Lung (tissue), 12 donors: ENCODE results near the gene MAGOH. TPM values are rescaled to one million over a fixed set of nuclear protein-coding genes. Genes with fewer than 3 reads are reported as not detected.
"Not testable (repeated sequence)": the region's sequence is repeated elsewhere in the genome, so short reads cannot be mapped to it uniquely, and the experiment has no call there.

Experiments
- ATAC-seq: fragments of 200-7000 bp; cut with Tn5 transposase; one replicate; pipeline ENCODE4 v1.9.1; 2020; ENCODE audit warnings: moderate number of reproducible peaks; ENCODE audit not compliant: insufficient read depth, low FRiP score
- DNase-seq, 3 donors: peaks; one replicate each; pipeline ENCODE4 v3.0.0-alpha.2; 2013 to 2017
- H3K27ac ChIP-seq, 2 donors: one replicate each; pipeline ENCODE4 v1.5.1; 2013; ENCODE audit warnings: mild to moderate bottlenecking in 2 of 2, moderate library complexity in 2 of 2, control low read depth in 1 of 2, inconsistent platforms in 1 of 2, low read depth in 1 of 2, low read length in 1 of 2
- H3K27me3 ChIP-seq, 3 donors: one replicate each; pipeline ENCODE4 v1.5.1; 2013; ENCODE audit warnings: low read length in 2 of 3; ENCODE audit not compliant: control insufficient read depth in 3 of 3, insufficient read depth in 3 of 3
- H3K36me3 ChIP-seq, 4 donors: one replicate each; pipeline ENCODE4 v1.5.1; 2013; ENCODE audit warnings: low read length in 4 of 4, mild to moderate bottlenecking in 1 of 4, moderate library complexity in 1 of 4; ENCODE audit not compliant: control insufficient read depth in 4 of 4, insufficient read depth in 4 of 4
- H3K4me1 ChIP-seq, 5 donors: one replicate each; pipeline ENCODE4 v1.5.1; 2013; ENCODE audit warnings: low read length in 5 of 5, mild to moderate bottlenecking in 2 of 5, moderate library complexity in 1 of 5; ENCODE audit not compliant: control insufficient read depth in 5 of 5, insufficient read depth in 5 of 5
- H3K4me3 ChIP-seq: one replicate; pipeline ENCODE4 v1.5.1; 2013; ENCODE audit warnings: mild to moderate bottlenecking, control low read depth, moderate library complexity
- H3K9ac ChIP-seq, 2 donors: one replicate each; pipeline ENCODE4 v1.5.1; 2013; ENCODE audit warnings: low read length in 2 of 2, control low read depth in 1 of 2; ENCODE audit not compliant: insufficient read depth in 1 of 2
- H3K9me3 ChIP-seq, 4 donors: one replicate each; pipeline ENCODE4 v1.5.1; 2013; ENCODE audit warnings: low read length in 3 of 4, mild to moderate bottlenecking in 1 of 4, moderate library complexity in 1 of 4; ENCODE audit not compliant: control insufficient read depth in 4 of 4, insufficient read depth in 3 of 4
- WGBS, 2 donors: extraction: QIAGEN DNeasy Blood & Tissue Kit; methylation state at CpG; one replicate each; pipeline ENCODE4 v1.1.7; 2013; 5-methylcytosine and 5-hydroxymethylcytosine counted together
- polyA plus RNA-seq, 2 donors: library from polyadenylated mRNA; stranded (reverse); fragments of 200-250 nt; gene quantifications; one replicate each; pipeline ENCODE4 v1.2.1, GENCODE V29; 2013
- total RNA-seq, 2 donors: library from RNA; depleted of rRNA in 1 of 2; stranded (reverse); fragments of >200 nt in 1 of 2; gene quantifications; one replicate each; pipeline ENCODE4 v1.2.1, GENCODE V29; 2014 to 2021
- TF ChIP-seq, protein P1 (sequence below): IDR thresholded peaks from 2 replicates; pipeline ENCODE4 v1.5.1; 2012; ENCODE audit warnings: mild to moderate bottlenecking; ENCODE audit errors: control extremely low read depth, extremely low read depth
- donor health status: control.
- donor health status: control.
- donor health status: Bipolar disorder and iron deficiency.
- donor health status: healthy.
- donor health status: DM: yes; HTN: yes; CAD: no.

The MAGOH gene
- total and polyA plus RNA-seq, 4 donors = 33.0 to 141 (median 58.5) TPM

DNA sequence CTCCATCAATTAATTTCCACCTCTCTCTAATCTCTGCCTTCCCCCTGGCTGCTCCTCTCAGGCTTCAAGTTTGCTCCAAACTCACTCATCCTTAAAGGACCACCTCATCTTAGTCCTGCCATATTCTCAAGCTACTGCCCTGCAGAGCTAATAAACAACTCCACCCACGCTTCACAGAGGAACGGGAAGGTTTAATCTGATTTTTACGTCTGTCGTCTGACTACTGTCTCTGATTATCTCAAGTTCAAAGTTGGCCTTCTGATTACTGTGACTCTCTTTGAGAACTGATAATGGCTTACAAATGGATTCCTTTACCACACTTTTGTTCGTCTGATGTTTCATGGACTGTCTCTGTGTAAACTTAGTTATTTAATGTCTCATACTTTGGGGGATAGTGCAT, 49.3 kb downstream of the MAGOH start:
- 70 to 88% methylated on average over 5 of the region's 5 CpGs for WGBS, 2 donors
- no peak for DNase-seq
- TF ChIP-seq, protein P1, sequence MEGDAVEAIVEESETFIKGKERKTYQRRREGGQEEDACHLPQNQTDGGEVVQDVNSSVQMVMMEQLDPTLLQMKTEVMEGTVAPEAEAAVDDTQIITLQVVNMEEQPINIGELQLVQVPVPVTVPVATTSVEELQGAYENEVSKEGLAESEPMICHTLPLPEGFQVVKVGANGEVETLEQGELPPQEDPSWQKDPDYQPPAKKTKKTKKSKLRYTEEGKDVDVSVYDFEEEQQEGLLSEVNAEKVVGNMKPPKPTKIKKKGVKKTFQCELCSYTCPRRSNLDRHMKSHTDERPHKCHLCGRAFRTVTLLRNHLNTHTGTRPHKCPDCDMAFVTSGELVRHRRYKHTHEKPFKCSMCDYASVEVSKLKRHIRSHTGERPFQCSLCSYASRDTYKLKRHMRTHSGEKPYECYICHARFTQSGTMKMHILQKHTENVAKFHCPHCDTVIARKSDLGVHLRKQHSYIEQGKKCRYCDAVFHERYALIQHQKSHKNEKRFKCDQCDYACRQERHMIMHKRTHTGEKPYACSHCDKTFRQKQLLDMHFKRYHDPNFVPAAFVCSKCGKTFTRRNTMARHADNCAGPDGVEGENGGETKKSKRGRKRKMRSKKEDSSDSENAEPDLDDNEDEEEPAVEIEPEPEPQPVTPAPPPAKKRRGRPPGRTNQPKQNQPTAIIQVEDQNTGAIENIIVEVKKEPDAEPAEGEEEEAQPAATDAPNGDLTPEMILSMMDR = no peak
- Histone ChIP-seq H3K4me1 (peaks cover 0 to 14% (median 0%) of the 10 kb centered on the region in 5 donors), H3K9ac (no peak overlapping the region), H3K27ac (no peak overlapping the region), H3K4me3 (no peak overlapping the region), H3K9me3 (peaks cover 0 to 1% (median 0%) of the 10 kb centered on the region in 4 donors), H3K27me3 (no peaks in the 10 kb centered on the region), H3K36me3 (no peaks in the 10 kb centered on the region)
- no peak for ATAC-seq

DNA sequence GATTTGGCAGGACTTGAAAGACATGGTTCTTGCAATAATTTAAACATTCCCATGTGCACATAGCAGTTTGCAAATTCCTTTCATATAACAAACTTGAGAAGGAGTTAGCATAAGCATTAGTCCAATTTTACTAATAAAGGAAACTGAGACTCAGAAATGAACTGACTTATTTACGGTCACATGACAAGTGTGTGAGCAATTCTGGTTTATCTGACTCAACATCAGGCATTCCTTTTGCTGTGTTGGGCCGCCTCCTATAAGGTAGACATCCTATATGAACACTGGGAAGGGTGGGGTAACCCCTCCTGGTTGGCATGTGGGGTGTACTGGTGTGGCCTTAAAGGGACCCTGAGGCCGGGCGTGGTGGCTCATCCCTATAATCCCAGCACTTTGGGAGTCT, 50.2 kb downstream of the MAGOH start:
- ATAC-seq = no peak
- Histone ChIP-seq H3K27ac (no peak overlapping the region), H3K4me1 (peaks cover 0 to 23% (median 2%) of the 10 kb centered on the region in 5 donors), H3K4me3 (no peak overlapping the region), H3K27me3 (no peaks in the 10 kb centered on the region), H3K9ac (no peak overlapping the region), H3K9me3 (peaks cover 0 to 1% (median 0%) of the 10 kb centered on the region in 4 donors), H3K36me3 (no peaks in the 10 kb centered on the region)
- 86 to 91% methylated on average over 4 of the region's 4 CpGs for WGBS, 2 donors
- TF ChIP-seq, protein P1 = no peak
- no peak for DNase-seq

DNA sequence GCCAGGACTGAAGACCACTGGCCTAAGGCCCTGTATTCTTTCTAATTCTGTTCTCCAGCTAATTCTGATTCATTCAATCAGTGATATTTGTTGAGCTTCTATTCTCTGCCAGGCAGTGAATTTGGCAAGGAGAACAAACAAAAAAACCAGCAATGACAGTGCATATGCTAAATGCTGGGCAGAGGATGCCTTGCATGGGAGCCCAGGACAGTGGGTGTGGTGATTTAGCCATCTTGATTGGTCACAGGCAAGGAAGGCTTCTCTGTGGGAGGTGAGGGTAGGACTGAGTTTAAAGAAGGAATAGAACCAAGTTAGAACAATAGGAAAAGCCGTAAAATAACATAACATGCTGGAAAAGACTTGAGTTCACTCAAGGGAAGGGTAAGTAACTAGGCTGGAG, 50.9 kb downstream of the MAGOH start:
- WGBS, 2 donors = 85 to 95% methylated on average over 1 of the region's 1 CpG
- no peak overlapping the region for H3K27ac ChIP-seq
- H3K4me1 ChIP-seq = peaks cover 0 to 29% (median 4%) of the 10 kb centered on the region in 5 donors
- peaks cover 0 to 1% (median 0%) of the 10 kb centered on the region in 4 donors for H3K9me3 ChIP-seq
- H3K27me3 ChIP-seq = no peaks in the 10 kb centered on the region
- TF ChIP-seq, protein P1 = no peak
- H3K4me3 ChIP-seq = no peak overlapping the region
- DNase-seq (no peak), ATAC-seq (no peak)
- no peaks in the 10 kb centered on the region for H3K36me3 ChIP-seq
- no peak overlapping the region for H3K9ac ChIP-seq

DNA sequence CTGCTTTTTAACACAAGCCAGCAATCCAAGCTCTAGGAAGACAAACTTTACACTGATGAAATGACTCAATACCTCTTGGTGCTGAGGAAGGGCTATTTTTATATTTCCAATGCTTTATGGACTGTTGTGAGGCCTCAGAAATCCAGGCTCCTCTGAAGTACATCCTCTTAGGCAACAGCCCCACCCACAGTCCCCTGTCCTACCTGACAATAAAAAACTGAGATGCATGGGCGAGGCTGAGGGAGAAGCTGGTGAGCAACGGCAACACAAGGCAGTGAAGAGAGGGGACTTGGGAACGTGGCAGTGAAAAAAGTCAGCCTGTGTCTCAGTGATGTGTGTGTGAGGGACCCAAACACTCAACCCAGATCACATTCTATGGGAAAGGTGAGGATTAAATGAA, 51.8 kb downstream of the MAGOH start:
- no peak overlapping the region for H3K27ac ChIP-seq
- peaks cover 0 to 1% (median 0%) of the 10 kb centered on the region in 4 donors for H3K9me3 ChIP-seq
- no peak overlapping the region for H3K4me3 ChIP-seq
- TF ChIP-seq, protein P1 = no peak
- no peak overlapping the region for H3K9ac ChIP-seq
- H3K36me3 ChIP-seq = no peaks in the 10 kb centered on the region
- DNase-seq (no peak), ATAC-seq (no peak)
- no peaks in the 10 kb centered on the region for H3K27me3 ChIP-seq
- peaks cover 0 to 34% (median 4%) of the 10 kb centered on the region in 5 donors for H3K4me1 ChIP-seq
- 78 to 83% methylated on average over 3 of the region's 3 CpGs for WGBS, 2 donors

DNA sequence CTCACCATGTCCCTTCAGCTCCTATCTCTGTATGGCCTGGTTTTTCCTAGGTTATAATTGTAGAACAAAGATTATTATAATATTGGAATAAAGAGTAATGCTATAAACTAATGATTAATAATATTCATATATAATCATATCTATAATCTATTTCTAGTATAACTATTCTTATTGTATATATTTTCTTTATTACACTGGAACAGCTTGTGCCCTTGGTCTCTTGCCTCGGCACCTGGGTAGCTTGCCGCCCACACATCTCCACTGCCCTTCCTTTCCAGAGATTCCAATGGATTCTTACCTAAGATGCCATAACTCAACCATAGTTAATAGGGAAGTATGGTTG, 52.4 kb downstream of the MAGOH start:
- DNase-seq, H3K27ac ChIP-seq, H3K4me3 ChIP-seq, H3K9ac ChIP-seq, H3K9me3 ChIP-seq, ATAC-seq, H3K36me3 ChIP-seq, H3K27me3 ChIP-seq: not testable (repeated sequence)
- H3K4me1 ChIP-seq = peaks cover 0 to 34% (median 4%) of the 10 kb centered on the region in 5 donors
- WGBS, 2 donors = 89 to 92% methylated on average over 2 of the region's 2 CpGs
